GM10266 (cell line): ENCODE measurements around the gene MAP1B.
A peak's percentile ranks its signal among the peaks of the same experiment; 100 is the strongest.
"Not testable (repeated sequence)": the region's sequence is repeated elsewhere in the genome, so short reads cannot be mapped to it uniquely, and the experiment has no call there.

ENCODE experiments used
- DNase-seq: peaks from one replicate; pipeline ENCODE4 v3.0.0; 2012; ENCODE audit errors: extremely low spot score
- CTCF ChIP-seq: IDR thresholded peaks from 2 replicates; pipeline ENCODE4 v1.5.1; 2012; ENCODE audit warnings: mild to moderate bottlenecking, low read depth; ENCODE audit not compliant: control insufficient read depth, insufficient read depth; ENCODE audit errors: missing control alignments

MAP1B gene

GRCh38 chr5:72161951-72162350, 54.7 kb downstream of the MAP1B start:
- TF ChIP-seq CTCF, result no peak
- no peak for DNase-seq

- no peak for DNase-seq
- TF ChIP-seq CTCF, result no peak
These were observed 56.2 kb downstream of the MAP1B start for GRCh38 chr5:72163349-72163983.

GRCh38 chr5:72166070-72166979, 59.0 kb downstream of the MAP1B start:
- no peak for DNase-seq
- no peak for TF ChIP-seq CTCF

DNA sequence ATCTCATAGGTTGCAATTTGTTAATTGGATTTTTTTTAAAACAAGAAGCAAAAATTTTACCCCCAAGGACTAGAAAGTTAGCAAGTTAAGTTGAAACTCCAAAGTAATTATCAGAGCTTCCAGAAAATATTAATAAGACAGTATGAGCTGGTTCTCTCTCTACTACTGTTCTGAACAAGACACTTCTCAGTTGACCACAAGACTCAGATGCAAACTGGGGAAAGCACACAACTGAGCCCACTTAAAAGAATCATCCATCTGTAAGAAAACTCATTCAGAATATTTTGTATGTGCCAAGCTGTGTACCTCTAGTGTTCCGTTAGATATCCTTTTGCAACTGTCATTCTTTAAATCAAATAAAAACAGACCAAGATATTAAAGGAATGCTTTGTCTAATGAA, 60.0 kb downstream of the MAP1B start:
- TF ChIP-seq CTCF, result no peak
- DNase-seq, result no peak

GRCh38 chr5:72167804-72168203, 60.5 kb downstream of the MAP1B start:
- DNase-seq, result no peak
- TF ChIP-seq CTCF, result no peak

DNA sequence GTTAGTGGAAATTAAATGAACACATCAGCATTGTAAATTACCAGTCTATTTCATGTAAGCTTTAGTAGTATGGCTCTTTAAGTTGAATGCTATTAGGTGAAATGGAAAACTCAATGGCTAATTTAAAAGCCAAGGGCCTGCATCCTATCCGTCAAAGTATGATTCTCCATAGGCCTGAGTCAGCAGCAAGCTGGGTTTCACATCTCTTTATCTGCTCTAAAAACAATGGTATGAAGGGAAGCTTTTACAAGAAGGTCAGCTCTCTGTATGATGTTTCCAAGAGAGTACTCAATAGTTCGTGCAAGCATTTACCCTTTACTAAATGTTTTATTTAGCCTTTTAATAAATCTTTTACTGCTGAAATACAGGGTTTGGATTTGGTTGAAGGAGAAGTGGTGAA, 62.8 kb downstream of the MAP1B start:
- DNase-seq, result no peak
- no peak for TF ChIP-seq CTCF

DNA sequence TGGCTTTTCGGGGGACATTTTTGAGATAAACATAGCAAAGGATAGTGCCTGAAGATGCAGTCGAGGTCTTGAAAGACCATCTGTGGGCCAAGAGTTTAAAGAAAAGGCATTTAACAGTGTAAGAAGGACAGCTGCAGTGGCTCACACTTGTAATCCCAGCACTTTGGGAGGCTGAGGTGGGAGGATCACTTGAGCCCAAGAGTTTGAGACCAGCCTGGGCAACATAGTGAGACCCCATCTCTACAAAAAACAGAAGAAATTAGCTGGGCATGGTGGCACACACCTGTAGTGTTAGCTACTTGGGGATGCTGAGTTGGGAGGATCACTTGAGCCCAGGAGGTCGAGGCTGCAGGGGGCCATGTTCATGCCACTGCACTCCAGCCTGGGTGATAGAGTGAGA, 63.9 kb downstream of the MAP1B start:
- DNase-seq, result not testable (repeated sequence)

DNA sequence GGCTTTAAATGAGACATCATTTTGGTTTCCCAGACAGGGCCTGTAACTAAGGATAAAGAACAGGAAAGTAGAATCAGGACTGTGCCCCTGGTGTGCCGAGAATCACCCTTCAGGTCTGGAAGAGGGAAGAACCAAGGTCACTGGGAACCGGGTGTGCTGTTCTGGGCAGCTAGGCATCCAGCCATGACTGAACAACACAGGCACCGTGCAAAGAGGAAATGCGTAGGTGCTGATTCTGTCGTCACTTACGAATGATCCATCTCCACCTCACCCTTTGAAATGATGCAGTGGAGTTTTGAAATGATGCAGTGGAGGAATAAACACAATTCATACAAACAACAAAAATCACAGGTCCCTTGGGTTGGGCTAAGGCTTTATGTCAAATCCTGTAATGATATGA, 64.4 kb downstream of the MAP1B start:
- peak; percentile 21 for DNase-seq

More for the DNA sequence above, 64.4 kb downstream of the MAP1B start:
- TF ChIP-seq CTCF, result no peak
